Stimulated activated CD4-positive, alpha-beta T cell treated with anti-CD3 and anti-CD28 coated beads, Interleukin-1b, Interleukin-23, amount 100 ng/mL, for 4 hours (primary cell): ENCODE results near the gene RTN4R.

ENCODE experiments used
- DNase-seq, 2 donors: peaks; one replicate each; pipeline ENCODE4 v3.0.0-alpha.2; 2020; ENCODE audit warnings: low read depth in 2 of 2

Gene RTN4R

GRCh38 chr22:20216863-20217499 lies 51.1 kb downstream of the RTN4R start:
- DNase-seq: no peak

GRCh38 chr22:20215742-20216141 lies 52.4 kb downstream of the RTN4R start:
- DNase-seq: no peak

- no peak for DNase-seq
Observed at GRCh38 chr22:20214853-20215252, 53.3 kb downstream of the RTN4R start.

- no peak for DNase-seq
Observed at GRCh38 chr22:20213833-20214708, 54.0 kb downstream of the RTN4R start.

- DNase-seq: no peak
Observed at GRCh38 chr22:20212754-20213699, 55.1 kb downstream of the RTN4R start.

- no peak for DNase-seq
Observed at GRCh38 chr22:20211997-20212753, 55.9 kb downstream of the RTN4R start.

GRCh38 chr22:20211409-20211996 lies 56.6 kb downstream of the RTN4R start:
- no peak for DNase-seq

GRCh38 chr22:20210473-20211059 lies 57.6 kb downstream of the RTN4R start:
- no peak for DNase-seq

- no peak for DNase-seq
Observed at GRCh38 chr22:20209761-20210250, 58.3 kb downstream of the RTN4R start.

- no peak for DNase-seq
Observed at GRCh38 chr22:20208713-20209310, 59.3 kb downstream of the RTN4R start.

GRCh38 chr22:20207277-20208025 lies 60.7 kb downstream of the RTN4R start:
- no peak for DNase-seq

GRCh38 chr22:20206709-20207215 lies 61.4 kb downstream of the RTN4R start:
- DNase-seq: no peak

- peak; percentile 52 to 55 for DNase-seq
Observed at GRCh38 chr22:20205964-20206708, 62.0 kb downstream of the RTN4R start.

- no peak for DNase-seq
Observed at GRCh38 chr22:20205464-20205963, 62.6 kb downstream of the RTN4R start.

- DNase-seq: no peak
Observed at GRCh38 chr22:20204806-20205205, 63.3 kb downstream of the RTN4R start.

- DNase-seq: no peak
Observed at GRCh38 chr22:20204311-20204710, 63.8 kb downstream of the RTN4R start.

- no peak for DNase-seq
Observed at GRCh38 chr22:20203552-20204201, 64.4 kb downstream of the RTN4R start.

- DNase-seq: no peak
Observed at GRCh38 chr22:20203142-20203551, 65.0 kb downstream of the RTN4R start.
